ENCODE results near the gene DLGAP4.

The DLGAP4 gene

GRCh38 chr20:36408219-36408618 lies 102.1 kb downstream of the DLGAP4 start:
- no peak for DNase-seq (ENCODE audit: low read depth)

GRCh38 chr20:36411861-36412454 lies 105.8 kb downstream of the DLGAP4 start:
- no peak for DNase-seq (ENCODE audit: low read depth)

GRCh38 chr20:36415475-36416002 lies 109.4 kb downstream of the DLGAP4 start:
- no peak for DNase-seq (ENCODE audit: low read depth)

- no peak for DNase-seq (ENCODE audit: low read depth)
These were observed 112.6 kb downstream of the DLGAP4 start for GRCh38 chr20:36418711-36419110.

- DNase-seq (ENCODE audit: low read depth) = no peak
These were observed 115.5 kb downstream of the DLGAP4 start for GRCh38 chr20:36421641-36422040.

- no peak for DNase-seq (ENCODE audit: low read depth)
These were observed 118.2 kb downstream of the DLGAP4 start for GRCh38 chr20:36424314-36424713.

- DNase-seq (ENCODE audit: low read depth) = no peak
These were observed 119.0 kb downstream of the DLGAP4 start for GRCh38 chr20:36425166-36425565.

- DNase-seq (ENCODE audit: low read depth) = no peak
These were observed 125.5 kb downstream of the DLGAP4 start for GRCh38 chr20:36431604-36432003.

- DNase-seq (ENCODE audit: low read depth) = no peak
These were observed 126.0 kb downstream of the DLGAP4 start for GRCh38 chr20:36432096-36432495.

GRCh38 chr20:36434383-36434782 lies 128.2 kb downstream of the DLGAP4 start:
- no peak for DNase-seq (ENCODE audit: low read depth)

GRCh38 chr20:36435124-36435523 lies 129.0 kb downstream of the DLGAP4 start:
- DNase-seq (ENCODE audit: low read depth) = no peak

GRCh38 chr20:36435592-36436541 lies 129.7 kb downstream of the DLGAP4 start:
- DNase-seq (ENCODE audit: low read depth) = no peak

- peak; percentile 36 for DNase-seq (ENCODE audit: low read depth)
These were observed 133.0 kb downstream of the DLGAP4 start for GRCh38 chr20:36439040-36439730.

GRCh38 chr20:36439731-36440072 lies 133.6 kb downstream of the DLGAP4 start:
- DNase-seq (ENCODE audit: low read depth) = no peak

GRCh38 chr20:36440370-36441026 lies 134.4 kb downstream of the DLGAP4 start:
- no peak for DNase-seq (ENCODE audit: low read depth)

- no peak for DNase-seq (ENCODE audit: low read depth)
These were observed 134.9 kb downstream of the DLGAP4 start for GRCh38 chr20:36441027-36441414.

- no peak for DNase-seq (ENCODE audit: low read depth)
These were observed 135.3 kb downstream of the DLGAP4 start for GRCh38 chr20:36441416-36441815.

GRCh38 chr20:36445847-36446246 lies 139.7 kb downstream of the DLGAP4 start:
- no peak for DNase-seq (ENCODE audit: low read depth)

GRCh38 chr20:36446557-36446956 lies 140.4 kb downstream of the DLGAP4 start:
- no peak for DNase-seq (ENCODE audit: low read depth)

GRCh38 chr20:36447101-36447500 lies 141.0 kb downstream of the DLGAP4 start:
- no peak for DNase-seq (ENCODE audit: low read depth)

- no peak for DNase-seq (ENCODE audit: low read depth)
These were observed 143.5 kb downstream of the DLGAP4 start for GRCh38 chr20:36449663-36450062.

GRCh38 chr20:36454332-36454697 lies 148.2 kb downstream of the DLGAP4 start:
- no peak for DNase-seq (ENCODE audit: low read depth)
